GM21390 (cell line): ENCODE data around the gene CDYL.

ENCODE experiments used
- ATAC-seq: cut with Tn5 transposase; IDR thresholded peaks from one replicate; pipeline ENCODE4 v1.9.1; 2021; ENCODE audit not compliant: unreplicated experiment

CDYL gene

GRCh38 chr6:4931530-4932227 is 155.5 kb downstream of the CDYL start:
- no peak for ATAC-seq

DNA sequence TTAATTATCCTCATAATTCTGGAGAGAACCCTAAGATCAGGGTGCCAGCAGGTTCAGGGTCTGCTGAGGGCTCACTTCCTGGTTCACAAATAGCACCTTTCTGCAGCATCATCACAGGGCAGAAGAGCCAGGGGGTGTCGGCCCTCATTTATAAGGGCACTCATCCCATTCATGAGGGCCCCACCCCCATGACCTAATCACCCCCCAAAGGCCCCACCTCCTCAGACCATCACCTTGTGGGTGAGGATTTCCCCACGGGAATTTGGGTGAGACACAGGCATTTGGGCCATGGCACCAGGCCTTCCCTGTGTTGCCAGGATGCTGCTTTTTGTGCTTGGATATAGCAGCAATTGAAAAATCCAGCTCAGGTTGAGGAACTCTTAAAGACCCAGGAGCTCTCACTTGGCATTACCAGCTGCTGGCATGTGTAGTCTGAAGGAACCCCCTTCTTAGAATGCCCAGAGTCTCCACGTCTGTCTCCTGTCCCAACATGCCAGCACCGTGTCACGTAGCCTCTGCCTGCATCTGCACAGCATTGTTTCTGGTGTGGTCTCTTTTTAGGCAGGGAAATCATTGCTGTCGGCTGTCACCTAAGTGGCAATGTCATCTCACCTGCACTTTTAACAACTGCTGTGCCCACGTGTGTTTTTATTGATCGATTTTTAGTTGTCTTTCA is 156.2 kb downstream of the CDYL start:
- no peak for ATAC-seq

- peak; percentile 65 for ATAC-seq
Measured at GRCh38 chr6:4935486-4935885, 159.3 kb downstream of the CDYL start.

GRCh38 chr6:4935975-4936680 is 159.9 kb downstream of the CDYL start:
- ATAC-seq = no peak

- ATAC-seq = no peak
Measured at GRCh38 chr6:4936681-4937041, 160.5 kb downstream of the CDYL start.

DNA sequence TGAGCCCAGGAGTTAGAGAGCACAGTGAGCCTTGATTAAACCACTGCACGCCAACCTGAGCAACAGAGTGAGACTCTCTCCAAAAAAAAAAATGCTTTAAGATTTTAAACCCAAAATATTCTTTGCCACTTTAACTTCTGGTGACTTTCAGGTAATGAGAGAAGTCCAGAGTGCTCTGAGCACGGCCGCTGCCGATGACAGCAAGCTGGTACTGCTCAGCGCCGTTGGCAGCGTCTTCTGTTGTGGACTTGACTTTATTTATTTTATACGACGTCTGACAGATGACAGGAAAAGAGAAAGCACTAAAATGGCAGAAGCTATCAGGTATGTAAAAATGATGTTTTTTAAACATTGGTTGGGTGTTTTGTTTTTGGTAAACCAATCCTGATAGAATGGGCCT is 161.2 kb downstream of the CDYL start:
- no peak for ATAC-seq

DNA sequence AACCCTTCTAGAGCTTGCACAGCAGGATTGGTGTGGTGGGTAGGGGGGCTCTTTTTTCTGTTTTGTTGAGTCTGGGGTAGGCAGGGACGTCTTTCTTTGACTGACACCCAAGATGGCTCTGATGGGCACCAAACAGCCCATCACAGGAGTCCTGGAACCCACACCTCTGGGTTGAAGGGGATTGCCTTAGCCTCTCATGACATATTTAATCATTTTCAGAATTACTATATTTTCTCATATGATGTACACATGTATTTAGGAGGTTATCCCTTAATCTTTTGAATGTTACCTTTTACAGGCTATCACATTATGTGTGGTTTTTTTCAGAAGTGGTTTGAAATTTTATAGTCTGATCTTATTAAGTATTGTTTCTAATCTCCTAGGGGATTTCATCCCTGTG is 163.0 kb downstream of the CDYL start:
- ATAC-seq = no peak

- ATAC-seq = no peak
Measured at GRCh38 chr6:4940416-4940815, 164.2 kb downstream of the CDYL start.

DNA sequence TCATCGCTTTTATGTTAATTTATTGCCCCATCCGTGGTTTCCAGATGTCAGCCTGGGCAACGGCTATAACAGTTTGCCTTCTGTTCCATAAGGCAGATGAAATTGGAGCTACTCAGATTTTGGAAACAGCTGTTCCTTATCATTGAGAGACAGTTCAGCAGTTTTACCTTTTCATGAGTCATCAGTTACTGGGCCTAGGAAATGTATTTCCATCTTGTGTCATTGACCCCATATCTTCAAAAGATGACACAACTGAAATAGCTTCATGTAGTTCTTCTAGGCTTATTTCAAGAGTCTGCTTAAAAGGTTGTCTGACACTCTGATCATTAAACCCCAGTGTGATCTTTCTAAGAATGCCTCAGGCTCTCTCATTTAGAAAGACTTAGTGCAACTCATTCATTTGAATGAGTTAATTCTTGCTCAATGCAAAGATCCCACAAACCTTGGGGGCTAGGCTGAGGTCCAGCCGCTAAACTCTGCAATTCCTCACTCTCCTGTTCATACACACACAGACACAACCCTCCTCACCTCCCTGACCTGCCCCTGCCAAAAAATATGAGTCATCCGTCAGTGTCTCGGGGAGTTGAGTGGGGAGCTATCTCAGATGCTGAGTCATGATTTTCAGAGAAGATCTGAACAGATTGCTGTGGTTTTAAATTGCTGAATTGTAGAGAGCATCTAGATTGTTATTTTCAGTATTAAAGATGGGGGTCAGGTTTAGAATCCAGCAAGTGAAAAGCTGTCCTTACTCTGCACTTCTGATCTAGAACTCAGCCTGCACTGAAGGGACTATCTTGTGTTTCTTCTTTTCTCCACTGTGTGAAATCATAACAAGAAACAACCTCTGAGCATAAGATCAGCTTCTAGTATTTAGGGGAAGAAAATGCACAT is 165.8 kb downstream of the CDYL start:
- ATAC-seq = peak; percentile 77

DNA sequence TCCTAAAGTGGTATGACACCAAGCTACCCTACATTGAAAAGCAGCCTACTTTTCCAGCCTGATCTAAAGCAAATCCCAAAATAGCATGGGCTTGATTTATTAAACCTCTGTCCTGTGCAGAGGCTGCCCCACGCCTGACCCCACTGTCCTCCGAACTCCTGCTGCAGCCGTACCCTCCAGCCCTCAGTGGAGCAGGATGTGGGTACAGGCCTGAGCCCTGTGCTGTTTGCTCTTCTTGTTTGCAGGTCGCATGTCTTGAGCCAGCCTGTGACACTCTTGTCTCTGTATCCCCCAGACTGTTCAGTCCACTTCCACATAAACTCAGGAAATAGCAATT is 166.4 kb downstream of the CDYL start:
- ATAC-seq = no peak

- no peak for ATAC-seq
Measured at GRCh38 chr6:4943716-4944115, 167.5 kb downstream of the CDYL start.

GRCh38 chr6:4944325-4944724 is 168.1 kb downstream of the CDYL start:
- no peak for ATAC-seq

DNA sequence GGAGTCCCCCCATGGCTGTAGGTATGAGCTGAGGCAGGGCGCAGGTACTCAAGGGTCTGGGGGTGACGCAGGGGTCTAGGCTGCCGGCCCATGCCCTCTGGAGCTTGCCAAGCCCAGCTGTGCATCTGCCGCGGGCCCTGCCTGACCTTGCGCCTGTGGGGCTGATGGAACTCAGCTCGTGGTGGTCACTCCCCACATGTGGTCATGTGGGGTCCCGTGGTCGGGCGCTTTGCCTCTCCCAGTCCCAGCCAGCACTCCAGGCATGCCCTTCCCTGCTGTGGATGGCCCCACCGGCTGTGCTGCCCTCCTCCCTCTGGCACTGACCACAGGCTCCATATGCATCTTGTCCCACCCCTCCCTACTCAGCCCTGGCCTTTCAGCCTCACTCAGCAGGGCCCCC is 170.3 kb downstream of the CDYL start:
- ATAC-seq = no peak

GRCh38 chr6:4947716-4948115 is 171.5 kb downstream of the CDYL start:
- ATAC-seq = no peak

DNA sequence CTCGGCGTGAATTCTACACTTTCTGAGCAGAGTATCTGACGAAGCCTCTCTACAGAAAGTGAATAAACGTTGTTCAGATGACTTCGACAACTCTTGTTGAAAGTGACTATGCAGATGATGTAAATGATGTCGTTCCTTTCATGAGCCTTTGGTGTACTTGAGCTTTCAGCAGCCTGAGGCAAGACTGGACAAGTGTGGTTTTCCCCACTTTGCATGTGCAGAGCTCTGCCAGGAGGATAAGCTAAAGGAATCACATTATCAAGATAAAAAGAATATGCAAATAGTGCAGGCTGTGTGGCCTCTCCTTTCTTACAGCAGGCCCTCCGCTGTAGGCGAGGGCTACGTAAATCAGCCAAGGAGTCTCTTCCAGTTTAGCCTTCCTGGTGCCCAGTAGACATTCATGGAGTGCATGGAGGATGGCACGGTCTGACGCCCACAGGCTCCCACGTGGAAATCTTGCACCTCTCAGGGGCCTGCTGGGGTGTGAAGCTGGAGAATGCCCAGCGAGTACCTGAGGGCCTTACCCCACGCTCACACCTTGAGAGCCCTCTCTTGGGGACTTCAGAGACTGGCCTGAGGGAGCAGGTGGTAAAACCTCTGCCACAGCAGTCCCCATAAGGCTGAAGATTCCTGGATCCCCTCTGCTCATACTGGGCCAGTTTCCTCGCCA is 172.7 kb downstream of the CDYL start:
- no peak for ATAC-seq

GRCh38 chr6:4950076-4950475 is 173.9 kb downstream of the CDYL start:
- no peak for ATAC-seq

GRCh38 chr6:4950836-4951533 is 174.8 kb downstream of the CDYL start:
- no peak for ATAC-seq

DNA sequence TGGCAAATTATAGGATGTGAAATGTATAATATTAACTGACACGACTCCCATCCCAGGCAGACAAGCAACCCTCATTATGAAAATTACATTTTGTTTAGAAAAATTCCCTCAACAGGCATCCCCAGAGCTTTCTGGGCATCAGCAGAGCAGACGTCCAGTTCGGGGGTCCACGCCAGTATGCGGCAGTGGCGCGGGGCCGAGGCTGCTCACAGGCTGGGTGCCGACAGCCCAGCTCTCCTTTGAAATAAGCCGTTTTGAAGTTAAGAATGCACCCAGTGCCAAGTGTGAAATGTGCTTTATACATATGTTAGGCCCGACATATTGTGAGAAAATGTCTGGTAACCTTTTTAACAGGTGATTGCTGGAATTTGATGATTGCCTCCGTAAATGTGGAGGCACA is 177.2 kb downstream of the CDYL start:
- ATAC-seq = no peak

DNA sequence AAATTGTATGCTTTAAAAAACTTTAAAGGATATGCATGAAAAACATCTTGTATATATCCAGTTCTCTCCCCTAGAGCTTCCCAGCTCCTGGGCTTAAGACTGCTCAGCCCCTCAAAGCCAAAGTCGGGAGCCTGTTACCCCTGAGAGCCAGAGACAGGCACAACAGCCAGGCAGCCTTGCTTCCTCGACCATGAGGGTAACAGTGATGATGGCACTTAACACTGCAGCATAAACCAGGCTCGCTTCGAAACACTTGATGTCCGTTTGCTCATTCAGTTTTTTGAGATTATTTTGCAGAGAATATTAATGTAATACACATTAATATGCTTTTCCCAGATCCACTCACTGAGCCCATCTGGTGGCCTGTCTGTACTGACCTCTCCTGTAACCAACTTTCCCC is 180.4 kb downstream of the CDYL start:
- ATAC-seq = no peak

DNA sequence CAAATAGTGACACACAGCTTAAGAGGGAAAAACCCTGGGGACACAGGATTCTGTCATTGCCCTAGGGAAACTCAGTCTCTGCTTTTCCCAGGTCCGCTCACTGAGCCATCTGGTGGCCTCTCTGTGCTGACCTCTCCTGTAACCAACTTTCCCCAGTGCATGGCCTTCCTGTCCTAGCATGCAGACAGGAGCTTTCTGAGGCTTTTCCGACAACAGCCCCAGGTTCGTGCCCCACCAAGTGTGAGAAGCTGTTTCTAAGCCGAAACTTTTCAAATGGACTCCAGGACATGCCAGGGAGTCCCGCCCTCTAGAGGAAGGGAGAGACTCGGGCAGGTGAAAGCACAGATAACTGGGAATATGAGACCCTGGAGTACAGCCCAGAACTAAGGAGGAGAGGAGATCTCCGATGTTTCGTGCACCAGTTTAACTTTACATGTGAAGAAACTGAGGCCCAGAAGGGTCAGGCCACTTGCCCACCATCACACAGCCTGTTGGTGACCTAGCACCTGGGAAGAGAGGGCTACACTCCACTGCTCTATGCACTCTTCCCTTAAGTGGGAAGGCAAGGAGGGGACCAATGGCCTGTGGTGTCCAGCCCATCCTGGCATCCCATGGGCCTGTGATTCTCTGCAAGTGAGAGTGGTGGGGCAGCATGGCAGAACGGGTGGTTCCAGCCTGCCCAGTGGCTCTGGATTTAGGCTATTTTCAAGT is 181.5 kb downstream of the CDYL start:
- ATAC-seq = no peak
